HEK293 (cell line): ENCODE measurements around the gene KLHL7.

Experiments
- CTCF ChIP-seq: fragments of 450-650 bp; formaldehyde crosslinking; IDR thresholded peaks from 2 replicates; pipeline ENCODE4 v1.5.1; 2016; ENCODE audit warnings: missing biosample characterization, missing genetic modification characterization
- KLF17 ChIP-seq: fragments of 450-650 bp; formaldehyde crosslinking; IDR thresholded peaks from 2 replicates; pipeline ENCODE4 v1.5.1; 2016; ENCODE audit warnings: missing biosample characterization, missing genetic modification characterization
- KLF9 ChIP-seq: fragments of 450-650 bp; formaldehyde crosslinking; IDR thresholded peaks from 2 replicates; pipeline ENCODE4 v1.5.1; 2016; ENCODE audit warnings: missing biosample characterization, missing genetic modification characterization, low read depth
- REST ChIP-seq: fragments of 450-650 bp; formaldehyde crosslinking; IDR thresholded peaks from 2 replicates; pipeline ENCODE4 v1.5.1; 2016; ENCODE audit warnings: missing biosample characterization, missing genetic modification characterization
- TSHZ1 ChIP-seq: fragments of 450-650 bp; formaldehyde crosslinking; IDR thresholded peaks from 2 replicates; pipeline ENCODE4 v1.5.1; 2016; ENCODE audit warnings: missing biosample characterization, missing genetic modification characterization, borderline replicate concordance
- ZNF140 ChIP-seq: fragments of 450-650 bp; formaldehyde crosslinking; IDR thresholded peaks from 2 replicates; pipeline ENCODE4 v1.5.1; 2016; ENCODE audit warnings: missing biosample characterization, missing genetic modification characterization
- ZNF175 ChIP-seq: fragments of 450-650 bp; formaldehyde crosslinking; IDR thresholded peaks from 2 replicates; pipeline ENCODE4 v1.5.1; 2016; ENCODE audit warnings: missing biosample characterization, missing genetic modification characterization
- ZNF18 ChIP-seq: fragments of 450-650 bp; formaldehyde crosslinking; IDR thresholded peaks from 2 replicates; pipeline ENCODE4 v1.5.1; 2016; ENCODE audit warnings: missing biosample characterization, missing genetic modification characterization
- ZNF239 ChIP-seq: fragments of 450-650 bp; formaldehyde crosslinking; IDR thresholded peaks from 2 replicates; pipeline ENCODE4 v1.5.1; 2016; ENCODE audit warnings: missing biosample characterization, missing genetic modification characterization
- ZNF549 ChIP-seq: fragments of 450-650 bp; IDR thresholded peaks from 2 replicates; pipeline ENCODE4 v1.5.1; 2018; ENCODE audit warnings: missing biosample characterization, missing genetic modification characterization, mild to moderate bottlenecking, inconsistent platforms, moderate library complexity
- ZNF610 ChIP-seq: fragments of 450-650 bp; formaldehyde crosslinking; IDR thresholded peaks from 2 replicates; pipeline ENCODE4 v1.5.1; 2016; ENCODE audit warnings: missing biosample characterization, missing genetic modification characterization, borderline replicate concordance
- ZNF843 ChIP-seq: fragments of 450-650 bp; formaldehyde crosslinking; IDR thresholded peaks from 2 replicates; pipeline ENCODE4 v1.5.1; 2016; ENCODE audit warnings: missing biosample characterization, missing genetic modification characterization

- TF ChIP-seq ZNF140 (no peak), CTCF (tag by site-specific recombination) (no peak), KLF9 (no peak), KLF17 (tag by site-specific recombination) (no peak), ZNF175 (tag by site-specific recombination) (no peak), REST (tag by site-specific recombination) (no peak), TSHZ1 (tag by site-specific recombination) (no peak), ZNF843 (tag by site-specific recombination) (no peak), ZNF239 (tag by site-specific recombination) (no peak), ZNF18 (tag by site-specific recombination) (no peak), ZNF549 (tag by site-specific recombination) (no peak), ZNF610 (tag by site-specific recombination) (no peak)
These were observed 78.7 kb downstream of the KLHL7 start for GRCh38 chr7:23184291-23184690.
